Heart left ventricle (tissue), 13 donors: ENCODE results near the gene QKI.

Experiments used
- CTCF ChIP-seq, 12 donors: fragments of 200-600 bp; sonication (generic) in 4 of 12; IDR thresholded peaks; one replicate each; pipeline versions ENCODE4 v1.5.0 to v1.8.0; 2018 to 2022; ENCODE audit warnings: antibody characterized with exemption in 12 of 12, mild to moderate bottlenecking in 5 of 12
- POLR2A ChIP-seq, 2 donors: fragments of 450-650 bp; IDR thresholded peaks; one replicate each; pipeline ENCODE4 v1.6.1; 2017; ENCODE audit warnings: antibody characterized with exemption in 2 of 2, mild to moderate bottlenecking in 2 of 2, moderate library complexity in 2 of 2
- donor health status: ischemic (EF 13 %, LVEDD 7.1; RV severe dilation, severe dysfunction).
- donor health status: DM: no; HTN: yes; CAD: no.
- donor health status: DM: no; HTN: no; CAD: no.
- donor health status: ischemic (EF 25% LVEDD 6.9; RV normal size, moderate dysfunction).
- donor health status: ischemic (EF 25% LVEDD 5.7; RV mildly dilated, moderate dysfunction).
- donor health status: ischemic (EF 35%, LVEDD 5.7; RV mildly dilated, moderate dysfunction).
- donor health status: nonischemic (EF 11% LVEDD 7.7; RV severe dilation, severe dysfunction).
- donor health status: DM: yes; HTN: yes; CAD: no.
- donor health status: PGD.
- donor health status: ischemic (EF 29% LVEDD 5.4; RV normal size, mild dysfunction).
- donor health status: nonischemic (EF 23%, LVEDD 6.1; RV moderate dilation, normal function).

- TF ChIP-seq POLR2A (IDR thresholded peaks at IDR 0.05) (no peak), CTCF (IDR thresholded peaks at IDR 0.05) (no peak)
Observed at GRCh38 chr6:163513570-163514166, 99.2 kb downstream of the QKI start.
